Measurements from ENCODE around the gene RAD51. TPM values are rescaled to one million over a fixed set of nuclear protein-coding genes. Genes with fewer than 3 reads are reported as not detected.

The RAD51 gene
- total and polyA plus RNA-seq, 9 of the 15 experiments (the other 6 are each of a cell fraction or from before 2014, with no cell fraction given), result 16.0 to 63.8 (median 34.6) TPM

DNA sequence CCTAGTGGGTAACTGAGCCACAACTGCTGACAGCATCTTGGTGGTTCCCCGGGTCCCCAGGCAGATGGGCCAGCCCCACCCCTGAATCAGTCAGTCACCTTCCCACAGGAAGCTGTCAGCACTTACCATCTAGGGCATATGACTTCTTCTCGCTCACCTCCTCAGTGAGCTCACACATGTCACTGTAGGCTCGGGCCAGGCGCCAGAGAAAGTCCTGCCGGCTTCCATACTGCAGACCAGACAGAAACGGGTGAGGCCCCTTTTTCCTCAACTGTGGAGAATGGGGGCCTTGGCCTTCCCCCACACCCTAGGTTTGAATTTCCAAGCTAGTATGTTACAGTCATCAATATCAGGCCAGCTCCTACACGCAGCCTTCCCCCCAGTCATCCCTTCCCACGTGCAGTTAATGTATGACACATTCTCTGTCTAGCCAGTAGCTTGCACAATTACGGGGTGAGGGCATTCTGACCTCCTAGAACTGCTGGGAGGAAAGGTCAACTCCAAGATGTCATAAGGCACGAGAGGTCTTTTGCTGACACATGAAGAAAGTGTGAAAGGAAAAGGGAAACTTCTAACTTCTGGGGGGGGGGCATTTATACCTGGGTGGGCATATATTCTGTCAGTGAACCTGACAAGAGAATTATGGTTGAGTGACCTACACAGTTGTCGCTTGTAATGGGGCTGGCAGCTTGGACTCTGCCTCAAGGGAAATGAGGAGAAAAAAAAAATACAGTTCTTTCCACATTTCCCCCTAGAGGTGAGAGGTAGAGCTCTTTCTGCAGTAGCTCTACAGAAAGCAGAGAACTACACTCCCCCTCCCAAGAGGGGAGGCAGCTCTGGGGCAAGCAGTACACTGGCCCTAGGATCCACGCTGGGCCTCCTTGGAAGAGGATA lies 49.2 kb downstream of the RAD51 start (continued):
- TF ChIP-seq, protein P1, sequence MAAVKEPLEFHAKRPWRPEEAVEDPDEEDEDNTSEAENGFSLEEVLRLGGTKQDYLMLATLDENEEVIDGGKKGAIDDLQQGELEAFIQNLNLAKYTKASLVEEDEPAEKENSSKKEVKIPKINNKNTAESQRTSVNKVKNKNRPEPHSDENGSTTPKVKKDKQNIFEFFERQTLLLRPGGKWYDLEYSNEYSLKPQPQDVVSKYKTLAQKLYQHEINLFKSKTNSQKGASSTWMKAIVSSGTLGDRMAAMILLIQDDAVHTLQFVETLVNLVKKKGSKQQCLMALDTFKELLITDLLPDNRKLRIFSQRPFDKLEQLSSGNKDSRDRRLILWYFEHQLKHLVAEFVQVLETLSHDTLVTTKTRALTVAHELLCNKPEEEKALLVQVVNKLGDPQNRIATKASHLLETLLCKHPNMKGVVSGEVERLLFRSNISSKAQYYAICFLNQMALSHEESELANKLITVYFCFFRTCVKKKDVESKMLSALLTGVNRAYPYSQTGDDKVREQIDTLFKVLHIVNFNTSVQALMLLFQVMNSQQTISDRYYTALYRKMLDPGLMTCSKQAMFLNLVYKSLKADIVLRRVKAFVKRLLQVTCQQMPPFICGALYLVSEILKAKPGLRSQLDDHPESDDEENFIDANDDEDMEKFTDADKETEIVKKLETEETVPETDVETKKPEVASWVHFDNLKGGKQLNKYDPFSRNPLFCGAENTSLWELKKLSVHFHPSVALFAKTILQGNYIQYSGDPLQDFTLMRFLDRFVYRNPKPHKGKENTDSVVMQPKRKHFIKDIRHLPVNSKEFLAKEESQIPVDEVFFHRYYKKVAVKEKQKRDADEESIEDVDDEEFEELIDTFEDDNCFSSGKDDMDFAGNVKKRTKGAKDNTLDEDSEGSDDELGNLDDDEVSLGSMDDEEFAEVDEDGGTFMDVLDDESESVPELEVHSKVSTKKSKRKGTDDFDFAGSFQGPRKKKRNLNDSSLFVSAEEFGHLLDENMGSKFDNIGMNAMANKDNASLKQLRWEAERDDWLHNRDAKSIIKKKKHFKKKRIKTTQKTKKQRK (IDR thresholded peaks at IDR 0.05; ENCODE audit: borderline replicate concordance, low read depth, low read length), result no peak
- TF ChIP-seq ZNF584 (CRISPR knock-in tag; IDR thresholded peaks at IDR 0.05; ENCODE audit: low read depth), result no peak
- TF ChIP-seq PCBP1 (IDR thresholded peaks at IDR 0.05; ENCODE audit: low read depth, low read length, poor library complexity, severe bottlenecking), result no peak
- TF ChIP-seq TSC22D4 (tag; IDR thresholded peaks at IDR 0.05), result no peak
- no peak for TF ChIP-seq BDP1 (IDR thresholded peaks at IDR 0.05; ENCODE audit: insufficient read depth, insufficient read length)
- TF ChIP-seq, protein P2, sequence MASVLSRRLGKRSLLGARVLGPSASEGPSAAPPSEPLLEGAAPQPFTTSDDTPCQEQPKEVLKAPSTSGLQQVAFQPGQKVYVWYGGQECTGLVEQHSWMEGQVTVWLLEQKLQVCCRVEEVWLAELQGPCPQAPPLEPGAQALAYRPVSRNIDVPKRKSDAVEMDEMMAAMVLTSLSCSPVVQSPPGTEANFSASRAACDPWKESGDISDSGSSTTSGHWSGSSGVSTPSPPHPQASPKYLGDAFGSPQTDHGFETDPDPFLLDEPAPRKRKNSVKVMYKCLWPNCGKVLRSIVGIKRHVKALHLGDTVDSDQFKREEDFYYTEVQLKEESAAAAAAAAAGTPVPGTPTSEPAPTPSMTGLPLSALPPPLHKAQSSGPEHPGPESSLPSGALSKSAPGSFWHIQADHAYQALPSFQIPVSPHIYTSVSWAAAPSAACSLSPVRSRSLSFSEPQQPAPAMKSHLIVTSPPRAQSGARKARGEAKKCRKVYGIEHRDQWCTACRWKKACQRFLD (CRISPR knock-in tag; IDR thresholded peaks at IDR 0.05), result no peak
- TF ChIP-seq ETV5 (CRISPR knock-in tag; IDR thresholded peaks at IDR 0.05; ENCODE audit: low read depth), result no peak
- peak; percentile 72 for TF ChIP-seq CEBPG (CRISPR knock-in tag; IDR thresholded peaks at IDR 0.05)
- TF ChIP-seq CEBPG (tag; conservative IDR thresholded peaks at IDR 0.05 in 1 of 2, IDR thresholded peaks at IDR 0.05 in 1 of 2), result peak in 1 of 2 experiments; percentile 88; a peak in 2 of 4 replicates
- no peak for TF ChIP-seq ZNF780A (CRISPR knock-in tag; IDR thresholded peaks at IDR 0.05)
- no peak for TF ChIP-seq SREBF1 (IDR thresholded peaks at IDR 0.05; ENCODE audit: borderline replicate concordance, low read depth, low read length)
- no peak for TF ChIP-seq IRF2 (CRISPR knock-in tag; IDR thresholded peaks at IDR 0.05)
- TF ChIP-seq, protein P3, sequence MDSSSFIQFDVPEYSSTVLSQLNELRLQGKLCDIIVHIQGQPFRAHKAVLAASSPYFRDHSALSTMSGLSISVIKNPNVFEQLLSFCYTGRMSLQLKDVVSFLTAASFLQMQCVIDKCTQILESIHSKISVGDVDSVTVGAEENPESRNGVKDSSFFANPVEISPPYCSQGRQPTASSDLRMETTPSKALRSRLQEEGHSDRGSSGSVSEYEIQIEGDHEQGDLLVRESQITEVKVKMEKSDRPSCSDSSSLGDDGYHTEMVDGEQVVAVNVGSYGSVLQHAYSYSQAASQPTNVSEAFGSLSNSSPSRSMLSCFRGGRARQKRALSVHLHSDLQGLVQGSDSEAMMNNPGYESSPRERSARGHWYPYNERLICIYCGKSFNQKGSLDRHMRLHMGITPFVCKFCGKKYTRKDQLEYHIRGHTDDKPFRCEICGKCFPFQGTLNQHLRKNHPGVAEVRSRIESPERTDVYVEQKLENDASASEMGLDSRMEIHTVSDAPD (CRISPR knock-in tag; IDR thresholded peaks at IDR 0.05), result no peak
- TF ChIP-seq MEIS2 (IDR thresholded peaks at IDR 0.05; ENCODE audit: partially characterized antibody), result peak; percentile 30
- no peak for TF ChIP-seq JUNB (CRISPR knock-in tag; conservative IDR thresholded peaks at IDR 0.05)
- no peak for TF ChIP-seq FOXA1 (IDR thresholded peaks at IDR 0.05; ENCODE audit: borderline replicate concordance)
- no peak for TF ChIP-seq ZNF644 (tag; IDR thresholded peaks at IDR 0.05; ENCODE audit: low read depth)
